NCI-H1048 (cell line): Measurements from ENCODE around the gene PLXDC1.
"Not testable (repeated sequence)": the region's sequence is repeated elsewhere in the genome, so short reads cannot be mapped to it uniquely, and the experiment has no call there.

Experiments
- DNase-seq: peaks from one replicate; lab custom pipeline; 2025; lab: John Stamatoyannopoulos, UW

Gene PLXDC1

DNA sequence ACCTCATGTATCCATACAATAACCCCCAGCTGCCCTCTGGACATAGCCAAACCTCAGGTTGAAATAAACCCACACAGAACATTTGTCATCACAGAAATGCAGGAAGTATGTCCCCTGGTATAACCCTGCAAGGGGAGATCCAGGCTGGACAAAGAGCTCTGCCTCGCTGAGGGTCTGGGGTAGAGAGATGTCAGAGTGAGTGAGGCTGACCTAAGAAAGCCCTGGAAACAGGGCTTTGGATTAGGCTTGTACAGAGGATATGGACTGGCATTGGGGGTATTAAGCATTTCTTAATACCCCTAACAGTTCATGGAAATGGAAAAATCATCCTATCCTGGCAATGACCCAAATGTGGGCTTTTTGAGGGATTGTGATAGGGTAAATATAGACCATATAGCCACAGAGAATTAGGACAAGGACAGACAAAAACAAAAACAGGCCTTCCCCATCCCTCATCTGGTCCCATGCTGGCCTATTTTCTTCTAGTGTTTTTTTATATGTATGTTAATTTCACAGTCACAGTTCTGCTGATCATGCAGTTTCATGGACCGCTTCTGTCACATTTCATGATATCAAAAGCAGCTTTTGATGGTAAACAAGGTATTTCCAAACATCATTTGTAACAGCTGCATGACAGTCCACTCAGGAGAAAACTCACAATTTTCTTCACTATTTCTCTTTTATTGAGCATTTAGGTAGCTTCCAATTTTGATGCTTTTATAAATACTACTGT is 26.1 kb downstream of the PLXDC1 start:
- no peak for DNase-seq

DNA sequence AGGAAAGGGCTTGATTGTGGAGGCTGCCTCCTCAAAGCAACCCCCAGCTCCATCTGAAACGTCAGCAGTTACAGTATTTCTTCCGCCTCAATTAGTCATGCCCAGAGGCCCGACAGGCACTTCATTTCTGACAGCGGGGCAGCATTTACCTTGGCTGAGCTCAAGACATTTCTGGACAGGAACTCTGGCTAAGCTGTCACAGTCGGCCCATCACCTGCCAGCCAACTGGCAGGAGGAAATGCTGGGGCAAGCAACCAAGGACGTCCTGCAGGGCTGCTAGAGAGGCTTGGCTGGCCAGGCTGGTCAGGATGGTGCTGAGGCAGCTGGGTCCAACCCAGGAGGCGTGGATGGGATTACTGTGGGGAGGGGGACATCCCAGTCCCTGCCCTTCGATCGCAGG is 27.8 kb downstream of the PLXDC1 start:
- DNase-seq, result no peak

DNA sequence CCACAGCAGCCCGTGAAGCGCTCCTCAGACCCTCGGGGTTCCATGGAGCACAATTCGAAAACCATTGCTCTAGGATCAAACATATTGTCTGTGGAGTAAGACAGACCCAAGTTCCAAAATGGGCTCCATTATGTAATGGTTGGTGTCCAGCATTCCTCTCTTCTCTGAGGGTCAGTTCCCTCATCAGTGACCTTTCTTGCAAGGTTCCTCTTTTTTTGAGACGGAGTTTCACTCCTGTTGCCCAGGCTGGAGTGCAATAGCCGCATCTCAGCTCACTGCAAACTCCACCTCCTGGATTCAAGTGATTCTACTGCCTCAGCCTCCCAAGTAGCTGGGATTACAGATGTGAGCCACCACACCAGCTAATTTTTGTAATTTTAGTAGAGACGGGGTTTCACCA is 28.4 kb downstream of the PLXDC1 start:
- DNase-seq, result no peak

- not testable (repeated sequence) for DNase-seq
Observed at GRCh38 chr17:39121919-39122318, 29.5 kb downstream of the PLXDC1 start.

GRCh38 chr17:39118674-39119419 is 32.6 kb downstream of the PLXDC1 start:
- DNase-seq, result no peak

DNA sequence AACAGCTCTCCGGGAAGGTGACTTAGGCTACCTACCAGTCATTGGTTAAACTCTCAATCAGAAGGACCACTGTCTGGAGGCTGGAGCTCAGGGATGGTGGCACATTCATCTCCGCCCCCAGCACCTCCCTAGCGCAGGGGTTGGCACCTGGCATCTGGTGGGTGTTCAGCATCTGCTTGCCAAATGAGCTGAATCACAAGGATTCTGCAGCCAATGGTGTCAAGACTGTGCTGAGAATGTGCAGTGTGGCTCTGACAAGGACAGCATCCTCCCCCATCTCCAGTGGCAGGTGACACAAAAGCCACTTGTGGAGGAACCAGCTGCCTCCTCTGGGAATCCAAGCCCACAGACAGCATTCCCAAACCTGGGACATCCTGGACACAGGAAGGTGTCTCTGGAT is 35.2 kb downstream of the PLXDC1 start:
- no peak for DNase-seq

- DNase-seq, result no peak
Observed at GRCh38 chr17:39115135-39115534, 36.3 kb downstream of the PLXDC1 start.

DNA sequence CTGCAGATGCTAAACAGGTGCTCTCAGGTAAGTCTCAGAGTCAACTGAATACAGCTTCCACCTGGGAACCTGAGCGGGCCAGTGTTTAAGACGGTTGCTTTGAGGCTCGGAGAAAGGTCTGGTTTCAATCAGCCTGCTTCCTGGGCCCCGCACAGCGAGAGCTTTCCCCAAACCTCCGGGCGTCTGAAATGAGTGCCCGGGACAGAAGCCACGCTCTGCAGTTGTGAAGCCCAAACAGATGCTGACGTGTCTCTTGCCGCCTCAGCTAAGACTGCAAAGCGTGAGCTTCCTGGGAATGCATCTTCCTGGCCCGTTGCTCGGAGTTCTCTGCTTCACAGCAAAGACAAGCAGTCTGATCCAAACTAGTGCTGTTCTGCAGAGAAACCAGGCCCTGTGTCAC is 36.7 kb downstream of the PLXDC1 start:
- DNase-seq, result no peak

GRCh38 chr17:39113871-39114270 is 37.6 kb downstream of the PLXDC1 start:
- no peak for DNase-seq

GRCh38 chr17:39110435-39111136 is 40.9 kb downstream of the PLXDC1 start:
- no peak for DNase-seq

GRCh38 chr17:39108461-39109375 is 42.7 kb downstream of the PLXDC1 start:
- no peak for DNase-seq

DNA sequence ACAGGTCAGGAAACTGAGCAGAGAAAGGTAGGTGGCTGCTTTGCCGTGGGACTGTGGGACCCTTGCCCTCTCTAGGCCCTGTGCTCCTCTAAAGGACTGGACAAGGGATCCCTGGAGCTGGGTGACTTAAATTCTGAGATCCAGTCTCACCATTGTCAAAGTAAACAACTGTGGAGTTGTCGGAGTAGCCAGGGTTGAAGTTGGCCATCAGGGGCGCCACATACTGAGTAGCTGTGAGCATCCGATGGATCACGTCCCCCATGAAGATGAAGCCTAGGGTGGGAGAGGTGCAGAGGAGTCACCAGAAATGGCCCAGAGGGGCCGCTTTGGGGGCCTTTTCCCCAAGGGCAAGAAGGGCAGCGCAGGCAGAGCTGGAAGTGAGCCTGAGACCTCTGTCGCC is 43.5 kb downstream of the PLXDC1 start:
- no peak for DNase-seq

GRCh38 chr17:39107155-39107554 is 44.3 kb downstream of the PLXDC1 start:
- no peak for DNase-seq

DNA sequence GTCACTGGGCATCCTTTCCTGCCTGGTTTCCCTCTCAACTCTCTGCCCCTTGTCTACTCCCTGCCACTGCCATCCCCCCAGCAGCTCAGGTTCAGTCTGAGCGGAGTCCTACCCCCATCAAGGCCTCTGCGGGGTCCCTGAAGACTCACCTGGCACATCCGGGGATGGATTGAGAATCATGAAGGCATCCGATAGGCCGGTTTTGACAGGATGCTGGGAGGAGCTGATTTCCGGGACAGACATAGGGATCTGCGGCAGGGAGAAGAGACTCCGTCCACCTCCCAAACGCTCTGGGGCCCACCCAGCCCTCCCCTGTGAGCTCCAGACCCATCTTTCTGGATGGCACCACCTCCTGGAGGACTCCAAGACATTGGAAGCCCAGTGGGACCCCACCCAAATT is 45.7 kb downstream of the PLXDC1 start:
- no peak for DNase-seq

DNA sequence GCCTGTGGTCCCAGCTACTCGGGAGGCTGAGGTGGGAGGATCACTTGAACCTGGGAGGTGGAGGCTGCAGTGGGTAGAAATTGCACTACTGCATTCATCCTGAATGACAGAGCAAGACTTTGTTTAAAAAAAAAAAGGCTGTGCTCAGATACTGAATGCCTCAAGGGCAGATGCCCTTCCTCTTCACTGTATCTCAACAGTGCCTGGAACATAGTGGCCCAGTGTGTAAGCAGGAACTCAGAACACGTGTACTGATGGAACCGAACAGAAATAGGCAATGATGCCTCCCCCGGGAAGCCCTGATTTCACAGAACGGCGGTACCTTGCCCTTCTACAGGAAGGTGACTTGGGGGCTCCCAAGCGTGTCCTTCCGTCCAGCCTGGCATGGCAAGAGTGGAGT is 46.8 kb downstream of the PLXDC1 start:
- DNase-seq, result no peak

GRCh38 chr17:39104046-39104445 is 47.4 kb downstream of the PLXDC1 start:
- no peak for DNase-seq

- DNase-seq, result no peak
Observed at GRCh38 chr17:39101091-39101490, 50.3 kb downstream of the PLXDC1 start.

DNA sequence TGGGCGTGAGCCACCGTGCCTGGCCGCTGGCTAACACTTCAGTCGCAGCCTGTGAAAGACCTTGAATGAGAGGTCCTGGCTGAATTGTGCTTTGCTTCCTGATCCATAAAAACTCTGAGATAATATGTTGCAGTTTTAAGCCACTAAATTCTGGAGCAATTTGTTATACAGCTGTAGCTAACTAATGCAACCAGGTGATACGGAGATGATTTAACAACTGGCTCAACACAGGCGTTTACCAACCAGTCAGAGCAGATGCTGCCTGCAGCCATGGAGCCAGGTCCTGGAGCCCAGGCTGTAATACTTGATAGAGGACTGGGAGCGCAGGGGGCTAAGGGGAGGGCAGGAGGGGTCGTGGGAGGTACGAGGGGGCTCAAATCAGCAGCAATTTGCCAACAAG is 50.9 kb downstream of the PLXDC1 start:
- DNase-seq, result no peak

GRCh38 chr17:39099663-39100286 is 51.7 kb downstream of the PLXDC1 start:
- DNase-seq, result no peak

- no peak for DNase-seq
Observed at GRCh38 chr17:39098588-39098987, 52.8 kb downstream of the PLXDC1 start.

DNA sequence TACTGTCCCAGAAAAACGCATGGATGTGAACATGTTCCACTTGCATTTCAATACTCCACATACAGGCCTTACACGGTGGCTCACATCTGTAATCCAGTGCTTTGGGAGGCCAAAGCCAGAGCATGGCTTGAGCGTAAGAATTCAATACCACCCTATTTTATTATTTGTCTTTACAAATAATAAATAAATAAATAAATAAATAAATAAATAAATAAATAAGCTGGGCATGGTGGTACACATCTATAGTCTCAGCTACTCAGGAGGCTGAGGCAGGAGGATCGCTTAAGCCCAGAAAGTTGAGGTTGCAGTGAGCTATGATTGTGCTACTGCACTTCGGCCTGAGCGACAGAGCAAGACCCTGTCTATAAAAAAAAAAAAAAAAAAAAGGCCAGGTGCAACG is 53.9 kb downstream of the PLXDC1 start:
- DNase-seq, result no peak

DNA sequence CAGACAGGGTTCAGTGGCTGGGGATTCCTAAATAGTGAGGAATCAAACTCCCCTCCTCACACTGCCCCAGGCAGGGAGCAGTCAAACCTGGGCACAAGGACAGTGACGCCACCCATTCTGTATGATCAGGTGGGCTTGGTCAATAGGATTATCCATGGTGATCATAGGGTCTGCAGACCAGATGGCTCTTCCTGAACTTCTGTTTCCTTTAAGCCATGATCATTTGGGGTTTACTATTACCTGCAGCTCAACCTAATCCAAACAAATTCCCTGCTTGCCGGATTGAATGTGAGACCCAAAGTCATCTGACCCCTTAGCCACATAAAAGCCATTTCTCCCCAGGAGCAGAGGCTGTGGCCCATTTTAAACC is 54.3 kb downstream of the PLXDC1 start:
- no peak for DNase-seq
